VCaP (cell line): Measurements from ENCODE around the gene U2AF1L4.
A peak's percentile ranks its signal among the peaks of the same experiment; 100 is the strongest.

Experiments used
- H3K27ac ChIP-seq: fragments of 450-650 bp; 2 replicates; pipeline ENCODE4 v1.5.1; 2017
- TF ChIP-seq, protein P1 (sequence below): fragments of 450-650 bp; conservative IDR thresholded peaks from 2 replicates; pipeline ENCODE4 v1.5.1; 2017; ENCODE audit warnings: mild to moderate bottlenecking, moderate library complexity

U2AF1L4 gene

DNA sequence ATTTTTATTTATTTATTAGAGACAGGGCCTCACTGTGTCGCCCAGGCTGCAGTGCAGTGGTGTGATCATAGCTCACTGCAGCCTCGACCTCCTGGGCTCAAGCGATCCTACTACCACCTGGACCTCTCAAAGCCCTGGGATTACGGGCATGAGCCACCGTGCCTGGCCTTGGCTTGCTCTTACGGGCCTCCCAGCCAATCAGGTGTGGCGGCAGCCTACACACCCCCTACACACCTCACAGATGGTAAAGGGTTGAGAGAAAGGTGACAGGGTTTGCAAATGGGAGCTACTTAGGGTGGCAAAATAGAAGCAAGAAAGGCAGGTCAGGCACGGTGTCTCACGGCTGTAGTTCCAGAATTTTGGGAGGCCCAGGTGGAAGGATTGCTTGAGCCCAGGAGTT lies 41.9 kb downstream of the U2AF1L4 start:
- TF ChIP-seq, protein P1, sequence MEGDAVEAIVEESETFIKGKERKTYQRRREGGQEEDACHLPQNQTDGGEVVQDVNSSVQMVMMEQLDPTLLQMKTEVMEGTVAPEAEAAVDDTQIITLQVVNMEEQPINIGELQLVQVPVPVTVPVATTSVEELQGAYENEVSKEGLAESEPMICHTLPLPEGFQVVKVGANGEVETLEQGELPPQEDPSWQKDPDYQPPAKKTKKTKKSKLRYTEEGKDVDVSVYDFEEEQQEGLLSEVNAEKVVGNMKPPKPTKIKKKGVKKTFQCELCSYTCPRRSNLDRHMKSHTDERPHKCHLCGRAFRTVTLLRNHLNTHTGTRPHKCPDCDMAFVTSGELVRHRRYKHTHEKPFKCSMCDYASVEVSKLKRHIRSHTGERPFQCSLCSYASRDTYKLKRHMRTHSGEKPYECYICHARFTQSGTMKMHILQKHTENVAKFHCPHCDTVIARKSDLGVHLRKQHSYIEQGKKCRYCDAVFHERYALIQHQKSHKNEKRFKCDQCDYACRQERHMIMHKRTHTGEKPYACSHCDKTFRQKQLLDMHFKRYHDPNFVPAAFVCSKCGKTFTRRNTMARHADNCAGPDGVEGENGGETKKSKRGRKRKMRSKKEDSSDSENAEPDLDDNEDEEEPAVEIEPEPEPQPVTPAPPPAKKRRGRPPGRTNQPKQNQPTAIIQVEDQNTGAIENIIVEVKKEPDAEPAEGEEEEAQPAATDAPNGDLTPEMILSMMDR, result no peak

DNA sequence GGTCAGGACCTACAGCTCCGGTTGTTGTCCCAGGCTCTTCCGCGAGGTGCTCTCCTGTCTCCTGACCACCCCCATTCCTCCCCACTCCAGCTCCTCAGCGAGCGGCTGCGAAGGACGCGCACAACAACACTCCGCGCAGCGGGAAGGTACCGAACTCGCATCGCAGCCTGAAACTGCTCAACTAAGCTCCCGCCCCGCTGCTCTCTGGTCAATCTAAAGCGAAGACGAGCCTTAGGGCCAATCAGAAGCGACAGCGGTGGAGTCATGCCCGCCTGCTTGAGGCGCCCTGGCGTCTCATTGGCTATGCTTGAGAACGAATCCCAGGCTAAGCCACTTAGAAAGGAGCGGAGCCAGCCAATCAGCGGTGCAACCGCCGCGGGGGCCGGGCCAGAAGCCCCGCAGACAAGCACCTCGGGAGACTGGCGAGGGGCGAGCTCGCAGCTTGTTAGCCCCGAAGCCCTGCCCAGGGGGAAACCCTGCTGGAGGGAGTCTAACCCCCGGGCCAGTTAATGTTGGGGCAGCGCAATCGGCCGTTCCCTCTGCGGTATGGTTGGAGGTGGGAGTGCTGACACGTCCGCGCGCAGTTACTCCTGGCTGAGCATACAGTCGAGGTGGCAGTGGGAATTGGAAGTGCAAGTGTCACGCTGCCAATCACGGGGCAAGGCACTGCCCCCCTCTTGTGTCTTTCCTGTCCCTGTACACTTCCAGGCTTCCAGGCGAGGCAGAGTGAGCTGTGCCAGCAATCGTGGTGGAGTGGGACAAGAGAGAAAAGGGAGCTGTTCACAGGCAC lies 42.8 kb downstream of the U2AF1L4 start:
- H3K27ac ChIP-seq, result peak overlapping the region; percentile 76
- TF ChIP-seq, protein P1, result no peak

More for the DNA sequence above, 41.9 kb downstream of the U2AF1L4 start:
- peak overlapping the region; percentile 76 for H3K27ac ChIP-seq

DNA sequence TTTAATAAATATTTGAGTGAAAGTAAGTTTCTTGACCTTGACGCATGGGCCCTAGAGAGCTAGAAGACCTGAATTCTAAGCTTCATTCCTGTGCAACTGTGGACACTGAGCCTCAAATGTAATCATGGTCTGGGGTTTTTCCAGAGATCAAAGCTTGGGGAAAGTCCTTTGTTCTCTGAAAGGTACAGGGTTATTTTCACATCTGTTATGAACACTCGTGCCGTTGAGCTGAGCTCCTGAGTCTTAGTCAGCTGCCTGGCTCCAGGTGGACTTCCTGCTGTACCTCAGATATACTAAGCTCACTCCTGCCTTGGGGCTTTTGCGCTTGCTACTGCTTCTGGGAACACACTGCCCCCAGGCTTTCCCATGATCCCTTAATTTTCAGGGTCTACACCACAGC lies 48.4 kb downstream of the U2AF1L4 start:
- no peak overlapping the region for H3K27ac ChIP-seq

DNA sequence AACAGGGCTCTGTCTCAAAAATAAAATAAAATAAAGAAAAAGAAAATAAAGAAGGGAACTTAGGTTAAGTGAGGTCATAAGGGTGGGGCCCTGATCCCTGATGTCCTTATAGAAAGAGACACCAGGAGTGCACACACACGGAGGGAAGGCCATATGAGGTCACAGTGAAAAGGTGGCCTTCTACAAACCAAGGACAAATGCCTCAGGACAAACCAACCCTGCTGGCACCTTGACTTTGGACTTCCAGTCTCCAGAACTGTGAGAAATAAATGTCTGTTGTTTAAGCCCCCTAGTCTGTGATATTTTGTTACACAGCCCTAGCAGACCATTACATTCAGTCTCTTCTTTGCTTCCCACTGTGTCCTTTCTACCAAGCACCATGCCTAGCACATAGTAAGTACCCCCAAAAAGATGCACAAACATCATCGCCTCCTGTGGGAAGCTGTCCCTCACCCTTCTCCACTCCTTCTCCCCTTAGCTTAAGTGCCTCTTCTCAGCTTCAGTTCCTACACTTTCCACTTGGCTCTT lies 49.3 kb downstream of the U2AF1L4 start:
- TF ChIP-seq, protein P1, result no peak
- H3K27ac ChIP-seq, result no peak overlapping the region

More for the DNA sequence above, 48.4 kb downstream of the U2AF1L4 start:
- TF ChIP-seq, protein P1, result no peak

DNA sequence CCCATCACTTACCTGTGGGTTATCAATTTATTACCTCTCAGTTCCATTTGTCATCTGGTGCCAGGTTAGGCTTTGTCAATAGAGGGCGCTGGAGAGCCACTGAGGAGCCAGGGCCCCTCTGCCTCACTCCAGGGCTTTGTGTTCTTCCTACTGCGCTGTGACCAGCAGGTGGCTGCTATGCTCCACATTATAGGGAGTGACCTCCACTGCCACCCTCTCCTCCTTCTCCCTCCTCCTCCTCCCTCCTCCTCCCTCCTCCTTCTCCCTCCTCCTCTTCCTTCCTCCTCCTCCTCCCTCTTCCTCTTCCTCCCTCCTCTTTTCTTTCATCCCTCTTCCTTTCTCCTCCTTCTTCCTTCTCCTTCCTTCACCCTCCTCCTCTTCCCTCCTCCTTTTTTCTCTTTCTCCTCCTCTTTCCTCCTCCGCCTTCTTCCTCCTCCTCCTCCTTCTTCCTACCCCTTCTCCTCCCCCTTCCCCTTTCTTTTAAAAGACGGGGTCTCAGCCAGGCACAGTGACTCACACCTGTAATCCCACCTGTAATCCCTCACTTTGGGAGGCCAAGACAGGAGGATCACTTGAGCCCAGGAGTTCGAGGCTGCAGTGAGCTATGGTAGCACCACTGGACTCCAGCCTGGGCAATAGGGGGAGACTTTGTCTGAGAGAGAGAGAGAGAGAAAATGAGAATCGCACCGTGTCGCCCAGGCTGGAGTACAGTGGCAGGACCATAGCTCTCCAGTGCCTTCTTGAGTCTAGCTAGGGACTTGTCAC lies 51.2 kb downstream of the U2AF1L4 start:
- TF ChIP-seq, protein P1, result peak; percentile 99
- H3K27ac ChIP-seq, result peak overlapping the region; percentile 38; the same call in 1 of the 2 replicates

DNA sequence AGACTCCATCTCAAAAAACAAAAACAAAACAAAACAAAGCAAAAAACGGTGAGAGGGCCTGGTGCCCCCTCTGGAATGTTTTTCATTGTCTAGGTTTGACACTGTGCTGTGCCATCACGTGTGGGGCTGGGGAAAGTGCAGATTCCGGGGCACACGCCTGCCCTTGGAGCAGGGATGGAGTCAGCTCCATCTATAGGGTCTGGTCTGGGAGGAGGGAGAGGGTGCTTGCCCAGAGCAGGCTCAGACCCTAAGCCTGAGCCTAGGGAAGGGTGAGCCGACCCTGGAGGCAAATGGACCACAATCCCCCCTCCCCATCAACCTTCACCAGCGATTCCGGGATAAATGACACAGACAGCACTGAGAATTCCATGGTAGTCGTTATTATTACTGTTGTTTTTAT lies 51.8 kb downstream of the U2AF1L4 start:
- TF ChIP-seq, protein P1, result no peak
- H3K27ac ChIP-seq, result no peak overlapping the region; the same call in 1 of the 2 replicates
